Adipose tissue (tissue), 3 donors: ENCODE results near the gene CHD9. TPM values are rescaled to one million over a fixed set of nuclear protein-coding genes. Genes with fewer than 3 reads are reported as not detected.
"Not testable (repeated sequence)": the region's sequence is repeated elsewhere in the genome, so short reads cannot be mapped to it uniquely, and the experiment has no call there.

Source experiments
- H3K27ac ChIP-seq: one replicate; pipeline ENCODE4 v1.5.1; 2013; ENCODE audit warnings: low read depth, low read length
- WGBS, 3 donors: extraction: QIAGEN DNeasy Blood & Tissue Kit; methylation state at CpG; one replicate each; pipeline ENCODE4 v1.1.7; 2013; 5-methylcytosine and 5-hydroxymethylcytosine counted together
- polyA plus RNA-seq, 3 donors: library from polyadenylated mRNA; stranded (reverse); fragments of 200-250 nt; gene quantifications; one replicate each; pipeline ENCODE4 v1.2.3, GENCODE V29; 2013
- donor health status: healthy with polysubstance abuse.
- donor health status: Bipolar disorder and iron deficiency.
- donor health status: healthy.

The CHD9 gene
- polyA plus RNA-seq, 3 donors = 11.7 to 20.1 (median 15.4) TPM

- no peak overlapping the region for H3K27ac ChIP-seq
- WGBS, 3 donors = 52 to 67% (median 63%) methylated on average over 3 of the region's 3 CpGs
Measured at GRCh38 chr16:53282975-53283946, 228.5 kb downstream of the CHD9 start.

- no peak overlapping the region for H3K27ac ChIP-seq
- WGBS, 3 donors = 88 to 94% (median 90%) methylated on average over 2 of the region's 2 CpGs
Measured at GRCh38 chr16:53285236-53285635, 230.4 kb downstream of the CHD9 start.

GRCh38 chr16:53290520-53290919 is 235.7 kb downstream of the CHD9 start:
- WGBS, 3 donors = 98 to 99% (median 99%) methylated on average over 5 of the region's 5 CpGs
- H3K27ac ChIP-seq = no peak overlapping the region

GRCh38 chr16:53291757-53292392 is 237.1 kb downstream of the CHD9 start:
- H3K27ac ChIP-seq = no peak overlapping the region
- 66 to 95% (median 93%) methylated on average over 2 of the region's 2 CpGs for WGBS, 3 donors

- H3K27ac ChIP-seq = no peak overlapping the region
Measured at GRCh38 chr16:53297477-53297876, 242.7 kb downstream of the CHD9 start.

- no peak overlapping the region for H3K27ac ChIP-seq
- 83 to 90% (median 90%) methylated on average over 2 of the region's 2 CpGs for WGBS, 3 donors
Measured at GRCh38 chr16:53304334-53304733, 249.5 kb downstream of the CHD9 start.

- WGBS, 3 donors = 94 to 99% (median 96%) methylated on average over 3 of the region's 3 CpGs
- no peak overlapping the region for H3K27ac ChIP-seq
Measured at GRCh38 chr16:53305743-53306142, 251.0 kb downstream of the CHD9 start.

- 83 to 85% (median 83%) methylated on average over 3 of the region's 3 CpGs for WGBS, 3 donors
Measured at GRCh38 chr16:53309457-53309856, 254.7 kb downstream of the CHD9 start.

GRCh38 chr16:53320992-53321391 is 266.2 kb downstream of the CHD9 start:
- H3K27ac ChIP-seq = no peak overlapping the region
- WGBS, 3 donors = 93 to 98% (median 95%) methylated on average over 2 of the region's 2 CpGs

More at GRCh38 chr16:53309457-53309856, 254.7 kb downstream of the CHD9 start:
- H3K27ac ChIP-seq = no peak overlapping the region

GRCh38 chr16:53323924-53324323 is 269.1 kb downstream of the CHD9 start:
- WGBS, 3 donors = 70 to 88% (median 82%) methylated on average over 5 of the region's 5 CpGs
- H3K27ac ChIP-seq = no peak overlapping the region

- H3K27ac ChIP-seq = not testable (repeated sequence)
- 89 to 100% (median 98%) methylated on average over 2 of the region's 3 CpGs for WGBS, 3 donors
Measured at GRCh38 chr16:53330991-53331390, 276.2 kb downstream of the CHD9 start.

GRCh38 chr16:53334581-53334980 is 279.8 kb downstream of the CHD9 start:
- WGBS, 3 donors = 66 to 70% (median 69%) methylated on average over 4 of the region's 4 CpGs
- H3K27ac ChIP-seq = no peak overlapping the region

- no peak overlapping the region for H3K27ac ChIP-seq
Measured at GRCh38 chr16:53337294-53337693, 282.5 kb downstream of the CHD9 start.

- H3K27ac ChIP-seq = no peak overlapping the region
- WGBS, 3 donors = 82 to 85% (median 85%) methylated on average over 6 of the region's 6 CpGs
Measured at GRCh38 chr16:53341792-53342191, 287.0 kb downstream of the CHD9 start.

GRCh38 chr16:53355064-53355463 is 300.3 kb downstream of the CHD9 start:
- H3K27ac ChIP-seq = no peak overlapping the region
- 77 to 90% (median 88%) methylated on average over 11 of the region's 11 CpGs for WGBS, 3 donors

- H3K27ac ChIP-seq = no peak overlapping the region
- WGBS, 3 donors = 53 to 59% (median 53%) methylated on average over 4 of the region's 4 CpGs
Measured at GRCh38 chr16:53356478-53357207, 301.9 kb downstream of the CHD9 start.

GRCh38 chr16:53357208-53357586 is 302.4 kb downstream of the CHD9 start:
- 65 to 81% (median 72%) methylated on average over 5 of the region's 5 CpGs for WGBS, 3 donors
- no peak overlapping the region for H3K27ac ChIP-seq

- H3K27ac ChIP-seq = no peak overlapping the region
- 61 to 81% (median 68%) methylated on average over 4 of the region's 4 CpGs for WGBS, 3 donors
Measured at GRCh38 chr16:53357955-53358354, 303.2 kb downstream of the CHD9 start.

GRCh38 chr16:53358884-53359283 is 304.1 kb downstream of the CHD9 start:
- H3K27ac ChIP-seq = no peak overlapping the region

More at GRCh38 chr16:53358884-53359283, 304.1 kb downstream of the CHD9 start:
- WGBS, 3 donors = 68 to 71% (median 69%) methylated on average over 9 of the region's 9 CpGs
